ENCODE data around the gene NDUFB8. TPM values are rescaled to one million over a fixed set of nuclear protein-coding genes. Genes with fewer than 3 reads are reported as not detected.

NDUFB8 gene
- total RNA-seq, 1 donor from 2014 or later = 278 TPM

GRCh38 chr10:100515612-100516011, 14.1 kb downstream of the NDUFB8 start:
- Mint-ChIP-seq H3K27me3 (ENCODE audit: low read depth) (no peaks in the 10 kb centered on the region), H3K4me3 (ENCODE audit: low read depth) (no peak overlapping the region), H3K36me3 (ENCODE audit: low read depth) (peaks cover 52% of the 10 kb centered on the region), H3K27ac (no peak overlapping the region), H3K9me3 (no peaks in the 10 kb centered on the region), H3K4me1 (ENCODE audit: low read depth) (peaks cover 61% of the 10 kb centered on the region)
- intact Hi-C loops (cut with micrococcal nuclease) = loop anchor here (10.0 kb wide), 1 partner anchor 781 kb away; the partner anchor contains the start of genes COX15 and CUTC
- DNase-seq (ENCODE audit: low spot score) = no peak

- intact Hi-C loops (cut with micrococcal nuclease) = loop anchor here (10.0 kb wide), 1 partner anchor 776 kb away; the partner anchor contains the start of genes COX15 and CUTC
- Mint-ChIP-seq H3K27ac (peak overlapping the region; percentile 87), H3K4me1 (ENCODE audit: low read depth) (peaks cover 76% of the 10 kb centered on the region), H3K36me3 (ENCODE audit: low read depth) (peaks cover 39% of the 10 kb centered on the region), H3K9me3 (no peaks in the 10 kb centered on the region), H3K4me3 (ENCODE audit: low read depth) (peak overlapping the region; percentile 30), H3K27me3 (ENCODE audit: low read depth) (no peaks in the 10 kb centered on the region)
- peak; percentile 77 for DNase-seq (ENCODE audit: low spot score)
Observed at GRCh38 chr10:100510533-100511308, 18.9 kb downstream of the NDUFB8 start.

GRCh38 chr10:100509241-100509840, 20.3 kb downstream of the NDUFB8 start:
- H3K4me1 Mint-ChIP-seq (ENCODE audit: low read depth) = peaks cover 84% of the 10 kb centered on the region
- H3K9me3 Mint-ChIP-seq = no peaks in the 10 kb centered on the region
- intact Hi-C loops (cut with micrococcal nuclease) = loop anchor here (1.0 to 5.0 kb wide), 5 partner anchors 19 to 322 kb away; partner anchors contain the start of genes ERLIN1, HIF1AN and SCD
- DNase-seq (ENCODE audit: low spot score) = peak; percentile 64
- H3K27ac Mint-ChIP-seq = peak overlapping the region; percentile 87
- peak overlapping the region; percentile 70 for H3K4me3 Mint-ChIP-seq (ENCODE audit: low read depth)
- no peaks in the 10 kb centered on the region for H3K27me3 Mint-ChIP-seq (ENCODE audit: low read depth)
- peaks cover 46% of the 10 kb centered on the region for H3K36me3 Mint-ChIP-seq (ENCODE audit: low read depth)

- Mint-ChIP-seq H3K27me3 (ENCODE audit: low read depth) (no peaks in the 10 kb centered on the region), H3K36me3 (ENCODE audit: low read depth) (peaks cover 48% of the 10 kb centered on the region), H3K4me3 (ENCODE audit: low read depth) (peak overlapping the region; percentile 70), H3K9me3 (no peaks in the 10 kb centered on the region), H3K4me1 (ENCODE audit: low read depth) (peaks cover 85% of the 10 kb centered on the region), H3K27ac (peak overlapping the region; percentile 87)
- intact Hi-C loops (cut with micrococcal nuclease) = loop anchor here (1.0 to 5.0 kb wide), 9 partner anchors 10 to 321 kb away; partner anchors contain the start of genes ERLIN1, HIF1AN and SCD
- peak; percentile 58 for DNase-seq (ENCODE audit: low spot score)
Observed at GRCh38 chr10:100508691-100509150, 20.9 kb downstream of the NDUFB8 start.

GRCh38 chr10:100508266-100508665, 21.4 kb downstream of the NDUFB8 start:
- Mint-ChIP-seq H3K36me3 (ENCODE audit: low read depth) (peaks cover 49% of the 10 kb centered on the region), H3K4me1 (ENCODE audit: low read depth) (peaks cover 85% of the 10 kb centered on the region), H3K9me3 (no peaks in the 10 kb centered on the region), H3K27ac (peak overlapping the region; percentile 87), H3K4me3 (ENCODE audit: low read depth) (peak overlapping the region; percentile 70), H3K27me3 (ENCODE audit: low read depth) (no peaks in the 10 kb centered on the region)
- intact Hi-C loops (cut with micrococcal nuclease) = loop anchor here (1.0 to 5.0 kb wide), 6 partner anchors 10 to 321 kb away; partner anchors contain the start of genes ERLIN1 and SCD
- no peak for DNase-seq (ENCODE audit: low spot score)

GRCh38 chr10:100507357-100507732, 22.3 kb downstream of the NDUFB8 start:
- H3K36me3 Mint-ChIP-seq (ENCODE audit: low read depth) = peaks cover 50% of the 10 kb centered on the region
- H3K4me3 Mint-ChIP-seq (ENCODE audit: low read depth) = peak overlapping the region; percentile 70
- H3K27me3 Mint-ChIP-seq (ENCODE audit: low read depth) = no peaks in the 10 kb centered on the region
- DNase-seq (ENCODE audit: low spot score) = no peak
- H3K4me1 Mint-ChIP-seq (ENCODE audit: low read depth) = peaks cover 84% of the 10 kb centered on the region
- peak overlapping the region; percentile 87 for H3K27ac Mint-ChIP-seq
- H3K9me3 Mint-ChIP-seq = no peaks in the 10 kb centered on the region
- intact Hi-C loops (cut with micrococcal nuclease) = loop anchor here (5.0 kb wide), 1 partner anchor 320 kb away; the partner anchor contains the start of gene ERLIN1

GRCh38 chr10:100506596-100507356, 22.9 kb downstream of the NDUFB8 start:
- Mint-ChIP-seq H3K27me3 (ENCODE audit: low read depth) (no peaks in the 10 kb centered on the region), H3K4me3 (ENCODE audit: low read depth) (peak overlapping the region; percentile 70), H3K4me1 (ENCODE audit: low read depth) (peaks cover 78% of the 10 kb centered on the region), H3K36me3 (ENCODE audit: low read depth) (peaks cover 54% of the 10 kb centered on the region), H3K9me3 (no peaks in the 10 kb centered on the region), H3K27ac (peak overlapping the region; percentile 87)
- DNase-seq (ENCODE audit: low spot score) = no peak
- intact Hi-C loops (cut with micrococcal nuclease) = loop anchor here (1.0 to 5.0 kb wide), 2 partner anchors 133 to 319 kb away; partner anchors contain the start of gene ERLIN1

GRCh38 chr10:100505164-100505563, 24.5 kb downstream of the NDUFB8 start:
- H3K9me3 Mint-ChIP-seq = no peaks in the 10 kb centered on the region
- intact Hi-C loops (cut with micrococcal nuclease) = loop anchor here (5.0 kb wide), 1 partner anchor 318 kb away; the partner anchor contains the start of gene ERLIN1
- peak overlapping the region; percentile 52 for H3K4me3 Mint-ChIP-seq (ENCODE audit: low read depth)

GRCh38 chr10:100504096-100504495, 25.6 kb downstream of the NDUFB8 start:
- intact Hi-C loops (cut with micrococcal nuclease) = no loop called here

More at GRCh38 chr10:100505164-100505563, 24.5 kb downstream of the NDUFB8 start:
- Mint-ChIP-seq H3K4me1 (ENCODE audit: low read depth) (peaks cover 68% of the 10 kb centered on the region), H3K27ac (peak overlapping the region; percentile 14), H3K36me3 (ENCODE audit: low read depth) (peaks cover 63% of the 10 kb centered on the region), H3K27me3 (ENCODE audit: low read depth) (no peaks in the 10 kb centered on the region)
- DNase-seq (ENCODE audit: low spot score) = no peak

GRCh38 chr10:100502926-100503494, 26.7 kb downstream of the NDUFB8 start:
- peaks cover 73% of the 10 kb centered on the region for H3K4me1 Mint-ChIP-seq (ENCODE audit: low read depth)
- peak overlapping the region; percentile 29 for H3K27ac Mint-ChIP-seq

More at GRCh38 chr10:100504096-100504495, 25.6 kb downstream of the NDUFB8 start:
- no peaks in the 10 kb centered on the region for H3K9me3 Mint-ChIP-seq
- H3K36me3 Mint-ChIP-seq (ENCODE audit: low read depth) = peaks cover 74% of the 10 kb centered on the region
- DNase-seq (ENCODE audit: low spot score) = no peak
- H3K27ac Mint-ChIP-seq = no peak overlapping the region
- H3K27me3 Mint-ChIP-seq (ENCODE audit: low read depth) = no peaks in the 10 kb centered on the region
- peaks cover 71% of the 10 kb centered on the region for H3K4me1 Mint-ChIP-seq (ENCODE audit: low read depth)
- no peak overlapping the region for H3K4me3 Mint-ChIP-seq (ENCODE audit: low read depth)

GRCh38 chr10:100501423-100501822, 28.2 kb downstream of the NDUFB8 start:
- Mint-ChIP-seq H3K36me3 (ENCODE audit: low read depth) (peaks cover 84% of the 10 kb centered on the region), H3K4me3 (ENCODE audit: low read depth) (no peak overlapping the region), H3K27ac (peak overlapping the region; percentile 25), H3K4me1 (ENCODE audit: low read depth) (peaks cover 72% of the 10 kb centered on the region), H3K9me3 (no peaks in the 10 kb centered on the region), H3K27me3 (ENCODE audit: low read depth) (no peaks in the 10 kb centered on the region)
- no peak for DNase-seq (ENCODE audit: low spot score)
- intact Hi-C loops (cut with micrococcal nuclease) = no loop called here

More at GRCh38 chr10:100502926-100503494, 26.7 kb downstream of the NDUFB8 start:
- H3K4me3 Mint-ChIP-seq (ENCODE audit: low read depth) = no peak overlapping the region
- H3K27me3 Mint-ChIP-seq (ENCODE audit: low read depth) = no peaks in the 10 kb centered on the region
- DNase-seq (ENCODE audit: low spot score) = no peak
- H3K36me3 Mint-ChIP-seq (ENCODE audit: low read depth) = peaks cover 83% of the 10 kb centered on the region
- no peaks in the 10 kb centered on the region for H3K9me3 Mint-ChIP-seq
- intact Hi-C loops (cut with micrococcal nuclease) = no loop called here

GRCh38 chr10:100498059-100498458, 31.6 kb downstream of the NDUFB8 start:
- Mint-ChIP-seq H3K27me3 (ENCODE audit: low read depth) (no peaks in the 10 kb centered on the region), H3K27ac (peak overlapping the region; percentile 61), H3K36me3 (ENCODE audit: low read depth) (peaks cover 84% of the 10 kb centered on the region), H3K4me1 (ENCODE audit: low read depth) (peaks cover 62% of the 10 kb centered on the region), H3K4me3 (ENCODE audit: low read depth) (peak overlapping the region; percentile 31), H3K9me3 (no peaks in the 10 kb centered on the region)
- intact Hi-C loops (cut with micrococcal nuclease) = loop anchor here (2.0 kb wide), 1 partner anchor 15 kb away; no protein-coding TSS in a partner anchor
- DNase-seq (ENCODE audit: low spot score) = no peak
